Endothelial cell of umbilical vein (primary cell): ENCODE results near the gene PLEKHA8. TPM values are rescaled to one million over a fixed set of nuclear protein-coding genes. Genes with fewer than 3 reads are reported as not detected.

Source experiments
- BruUV-seq: library from RNA; stranded (reverse); fragments of 400-500 nt; replicated peaks from 2 replicates; lab custom pipeline; 2021; lab: Mats Ljungman, UMichigan
- CTCF ChIA-PET: fragments of 300-600, 350-600 bp; sonication (Branson Sonifier 250); formaldehyde crosslinking; loops from one replicate; lab custom pipeline; 2021; ENCODE audit warnings: antibody characterized with exemption, inconsistent platforms; lab: Charles Lee
- POLR2A ChIA-PET: fragments of 300-600, 350-600 bp; sonication (Branson Sonifier 250); formaldehyde crosslinking; loops from one replicate; lab custom pipeline; 2021; ENCODE audit warnings: antibody characterized with exemption, inconsistent platforms; lab: Charles Lee
- DNase-seq: peaks from one replicate; pipeline ENCODE4 v3.0.0-alpha.2; 2011; ENCODE audit warnings: low read depth, low spot score
- FAIRE-seq: peaks from 2 replicates; lab custom pipeline; 2011; peaks lifted over from hg19 to GRCh38; lab: Jason Lieb, UNC
- H2AFZ ChIP-seq: 2 replicates; pipeline ENCODE4 v1.6.0; 2012; ENCODE audit warnings: low read depth, low read length, control low read depth, inconsistent platforms
- H3K27ac ChIP-seq: 2 replicates; pipeline ENCODE4 v1.5.1; 2011; ENCODE audit warnings: low read depth, mild to moderate bottlenecking, control low read depth, low read length, moderate library complexity; ENCODE audit not compliant: insufficient read depth
- H3K27me3 ChIP-seq, 2 experiments: 2 replicates each; pipeline versions ENCODE4 v1.6.0 to v1.6.1; 2011; ENCODE audit warnings: low read length in 2 of 2, mixed read lengths in 1 of 2; ENCODE audit not compliant: control insufficient read depth in 2 of 2, insufficient read depth in 2 of 2
- H3K36me3 ChIP-seq, 2 experiments: 2 replicates in 1 of 2; 3 replicates in 1 of 2; pipeline ENCODE4 v1.5.1; 2011; ENCODE audit warnings: low read length in 2 of 2, mild to moderate bottlenecking in 1 of 2, moderate library complexity in 1 of 2; ENCODE audit not compliant: control insufficient read depth in 2 of 2, insufficient read depth in 2 of 2; ENCODE audit errors: extremely low read depth in 1 of 2
- H3K4me1 ChIP-seq: 3 replicates; pipeline ENCODE4 v1.5.1; 2011; ENCODE audit warnings: mild to moderate bottlenecking, low read length; ENCODE audit not compliant: control insufficient read depth, insufficient read depth; ENCODE audit errors: extremely low read depth
- H3K4me2 ChIP-seq: 2 replicates; pipeline ENCODE4 v1.6.1; 2011; ENCODE audit warnings: low read length, control low read depth, mixed read lengths; ENCODE audit not compliant: insufficient read depth
- H3K4me3 ChIP-seq, 3 experiments: fragments of 200-600 bp in 1 of 3; sonication (generic), shearing (Covaris generic) in 1 of 3; replicated peaks in 1 of 3; 2 replicates each; pipeline ENCODE4 v1.5.1; 2011 to 2016; ENCODE audit warnings: control low read depth in 3 of 3, low read length in 3 of 3, mild to moderate bottlenecking in 2 of 3, inconsistent platforms in 1 of 3, low read depth in 1 of 3, moderate library complexity in 1 of 3; ENCODE audit not compliant: insufficient read depth in 1 of 3
- H3K79me2 ChIP-seq: 2 replicates; pipeline ENCODE4 v1.6.0; 2012; ENCODE audit warnings: low read length, inconsistent platforms; ENCODE audit not compliant: control insufficient read depth, insufficient read depth
- H3K9ac ChIP-seq: replicated peaks from 2 replicates; pipeline ENCODE3; 2011; ENCODE audit warnings: low read length, control low read depth; ENCODE audit not compliant: insufficient read depth; ENCODE audit errors: extremely low read depth
- H3K9me1 ChIP-seq: replicated peaks from 3 replicates; pipeline ENCODE4 v1.6.0; 2011; ENCODE audit warnings: mild to moderate bottlenecking, low read length; ENCODE audit not compliant: control insufficient read depth, insufficient read depth; ENCODE audit errors: extremely low read depth
- H3K9me3 ChIP-seq: replicated peaks from 2 replicates; pipeline ENCODE4 v1.5.1; 2012; ENCODE audit warnings: low read length, inconsistent platforms; ENCODE audit not compliant: control insufficient read depth, insufficient read depth
- H4K20me1 ChIP-seq: replicated peaks from 2 replicates; pipeline ENCODE3; 2011; ENCODE audit warnings: mild to moderate bottlenecking, low read length; ENCODE audit not compliant: control insufficient read depth, insufficient read depth; ENCODE audit errors: extremely low read depth
- CTCF ChIP-seq, 2 donors: IDR thresholded peaks; 1 replicate in 1 of 2; 2 replicates in 1 of 2; pipeline ENCODE4 v1.5.1; 2011; ENCODE audit warnings: low read length in 2 of 2, mild to moderate bottlenecking in 2 of 2, moderate library complexity in 2 of 2, control low read depth in 1 of 2, inconsistent platforms in 1 of 2, low read depth in 1 of 2; ENCODE audit not compliant: insufficient read depth in 1 of 2; ENCODE audit errors: extremely low read depth in 1 of 2
- EZH2 ChIP-seq: IDR thresholded peaks from 2 replicates; pipeline ENCODE4 v1.6.1; 2012; ENCODE audit warnings: borderline replicate concordance, low read depth, mild to moderate bottlenecking, moderate library complexity, low read length, inconsistent platforms; ENCODE audit not compliant: severe bottlenecking
- FOS ChIP-seq: IDR thresholded peaks from 2 replicates; pipeline ENCODE4 v1.6.1; 2011; ENCODE audit warnings: mild to moderate bottlenecking, low read length, moderate library complexity, borderline replicate concordance; ENCODE audit not compliant: insufficient read depth
- GATA2 ChIP-seq: IDR thresholded peaks from 2 replicates; pipeline ENCODE4 v1.7.0; 2011; ENCODE audit warnings: low read depth, mild to moderate bottlenecking, moderate library complexity, mixed read lengths, low read length; ENCODE audit not compliant: insufficient read length, insufficient read depth
- JUN ChIP-seq: IDR thresholded peaks from 2 replicates; pipeline ENCODE4 v1.6.1; 2011; ENCODE audit warnings: borderline replicate concordance, low read depth; ENCODE audit not compliant: insufficient read length, insufficient read depth
- MAX ChIP-seq: IDR thresholded peaks from 2 replicates; pipeline ENCODE4 v1.6.1; 2011; ENCODE audit not compliant: insufficient read depth, insufficient read length
- MYC ChIP-seq: IDR thresholded peaks from one replicate; pipeline ENCODE4 v1.6.1; 2011; ENCODE audit warnings: mild to moderate bottlenecking, low read depth, low read length
- POLR2A ChIP-seq: IDR thresholded peaks from 2 replicates; pipeline ENCODE4 v1.6.1; 2012; ENCODE audit warnings: low read depth, mild to moderate bottlenecking, control low read depth, low read length
- POLR2AphosphoS5 ChIP-seq: IDR thresholded peaks from 2 replicates; pipeline ENCODE4 v1.6.1; 2012; ENCODE audit warnings: low read depth, mild to moderate bottlenecking, control low read depth, low read length, moderate library complexity; ENCODE audit not compliant: insufficient read depth
- dilution Hi-C: fragments of 300-500 bp; cut with MboI; formaldehyde crosslinking; loops from one replicate; pipeline ENCODE4 v1.15.0; 2019; ENCODE audit warnings: low sequenced_read_pairs; ENCODE audit not compliant: extremely low pct_ligation_motif_present
- intact Hi-C: fragments of 100-400 bp; cut with micrococcal nuclease; formaldehyde crosslinking; loops from one replicate; pipeline ENCODE4 v1.10.0; 2022
- polyA plus RNA-seq, 4 experiments: library from polyadenylated mRNA; depleted of rRNA in 3 of 4; stranded (reverse) in 3 of 4; unstranded in 1 of 4; fragments of >200 nt; gene quantifications; 2 replicates each; pipeline versions ENCODE4 v1.2.1 to v1.2.3, GENCODE V29; 2011 to 2012; ENCODE audit warnings: missing spikeins in 1 of 4
- total RNA-seq: library from RNA; stranded (reverse); gene quantifications from 2 replicates; pipeline ENCODE4 v1.2.3, GENCODE V29; 2021

Gene PLEKHA8
- total and polyA plus RNA-seq, 2 donors (not counting 3 experiments of a cell fraction or from before 2014, with no cell fraction given): 4.5 to 19.8 TPM

GRCh38 chr7:30148951-30149459 is 120.8 kb downstream of the PLEKHA8 start:
- Histone ChIP-seq H3K36me3 (no peaks in the 10 kb centered on the region), H3K79me2 (no peaks in the 10 kb centered on the region), H3K9me1 (no peaks in the 10 kb centered on the region), H3K9ac (no peak overlapping the region), H3K4me1 (no peaks in the 10 kb centered on the region), H3K9me3 (no peaks in the 10 kb centered on the region), H3K4me3 (no peak overlapping the region), H3K27ac (no peak overlapping the region), H4K20me1 (no peaks in the 10 kb centered on the region), H2AFZ (no peak overlapping the region), H3K4me2 (no peak overlapping the region), H3K27me3 (no peaks in the 10 kb centered on the region)
- ChIA-PET POLR2A (no interaction called here), CTCF (interaction anchor here (0.9 kb wide), 1 partner anchor 15 kb away, joined by 3 read pairs; no protein-coding TSS in a partner anchor)
- BruUV-seq: no TSS peak
- no peak for FAIRE-seq
- intact Hi-C loops: no loop called here
- TF ChIP-seq FOS: no peak
- TF ChIP-seq JUN: no peak
- TF ChIP-seq POLR2A: no peak
- TF ChIP-seq EZH2: no peak
- TF ChIP-seq CTCF (IDR thresholded peaks at IDR 0.05; ENCODE audit: extremely low read depth in 1 of 2, insufficient read depth in 1 of 2, low read depth in 1 of 2, low read length in 2 of 2): no peak
- TF ChIP-seq POLR2AphosphoS5: no peak
- no peak for TF ChIP-seq GATA2
- TF ChIP-seq MYC: no peak
- no peak for TF ChIP-seq MAX
- dilution Hi-C loops: no loop called here
- no peak for DNase-seq
